GM13976 (cell line): Measurements from ENCODE around the gene C3orf38.
A peak's percentile ranks its signal among the peaks of the same experiment; 100 is the strongest.

Experiments used
- DNase-seq: peaks from one replicate; pipeline ENCODE4 v3.0.0; 2012; ENCODE audit warnings: low spot score
- in situ Hi-C: fragments of 300-500 bp; cut with MboI; formaldehyde crosslinking; loops from one replicate; pipeline ENCODE4 v1.12.0; 2022; ENCODE audit warnings: low sequenced_read_pairs, mixed read lengths, inconsistent platforms; ENCODE audit not compliant: unreplicated experiment
- TF ChIP-seq, protein P1 (sequence below): IDR thresholded peaks from 2 replicates; pipeline ENCODE4 v1.5.1; 2012; ENCODE audit warnings: borderline replicate concordance, mild to moderate bottlenecking; ENCODE audit not compliant: insufficient read depth; ENCODE audit errors: extremely low read depth, missing control alignments, control extremely low read depth

C3orf38 gene

DNA sequence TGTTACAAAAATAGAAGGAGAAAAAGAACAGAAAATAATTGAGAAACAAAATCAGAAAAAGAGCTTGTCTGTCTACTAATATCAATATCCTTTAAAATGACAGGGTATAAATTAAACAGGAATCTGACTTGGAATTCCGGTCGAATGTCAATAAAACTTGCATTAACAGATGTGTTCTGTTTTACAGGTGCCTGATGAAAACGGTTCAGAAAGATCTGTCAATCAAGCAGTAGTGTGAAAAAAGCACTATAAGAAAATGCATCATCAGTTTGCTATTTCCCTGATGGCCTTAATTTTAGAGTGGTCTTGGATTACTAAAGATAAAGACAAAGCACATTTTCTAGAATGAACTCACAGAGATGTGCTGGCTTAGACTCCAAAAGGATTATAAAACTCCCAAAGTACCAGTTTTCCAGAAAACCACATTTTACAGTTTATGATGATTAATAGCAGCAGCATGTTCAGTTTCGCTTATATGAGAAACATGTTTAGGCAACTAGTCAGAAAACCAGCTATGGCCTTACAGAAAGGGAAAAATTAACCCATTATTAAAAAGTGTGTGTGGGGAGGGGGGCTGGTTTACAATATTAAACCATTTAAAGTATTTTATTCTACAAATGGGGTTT lies 8.2 kb upstream of the C3orf38 start:
- TF ChIP-seq, protein P1, sequence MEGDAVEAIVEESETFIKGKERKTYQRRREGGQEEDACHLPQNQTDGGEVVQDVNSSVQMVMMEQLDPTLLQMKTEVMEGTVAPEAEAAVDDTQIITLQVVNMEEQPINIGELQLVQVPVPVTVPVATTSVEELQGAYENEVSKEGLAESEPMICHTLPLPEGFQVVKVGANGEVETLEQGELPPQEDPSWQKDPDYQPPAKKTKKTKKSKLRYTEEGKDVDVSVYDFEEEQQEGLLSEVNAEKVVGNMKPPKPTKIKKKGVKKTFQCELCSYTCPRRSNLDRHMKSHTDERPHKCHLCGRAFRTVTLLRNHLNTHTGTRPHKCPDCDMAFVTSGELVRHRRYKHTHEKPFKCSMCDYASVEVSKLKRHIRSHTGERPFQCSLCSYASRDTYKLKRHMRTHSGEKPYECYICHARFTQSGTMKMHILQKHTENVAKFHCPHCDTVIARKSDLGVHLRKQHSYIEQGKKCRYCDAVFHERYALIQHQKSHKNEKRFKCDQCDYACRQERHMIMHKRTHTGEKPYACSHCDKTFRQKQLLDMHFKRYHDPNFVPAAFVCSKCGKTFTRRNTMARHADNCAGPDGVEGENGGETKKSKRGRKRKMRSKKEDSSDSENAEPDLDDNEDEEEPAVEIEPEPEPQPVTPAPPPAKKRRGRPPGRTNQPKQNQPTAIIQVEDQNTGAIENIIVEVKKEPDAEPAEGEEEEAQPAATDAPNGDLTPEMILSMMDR = no peak
- no peak for DNase-seq
- in situ Hi-C loops = no loop called here

DNA sequence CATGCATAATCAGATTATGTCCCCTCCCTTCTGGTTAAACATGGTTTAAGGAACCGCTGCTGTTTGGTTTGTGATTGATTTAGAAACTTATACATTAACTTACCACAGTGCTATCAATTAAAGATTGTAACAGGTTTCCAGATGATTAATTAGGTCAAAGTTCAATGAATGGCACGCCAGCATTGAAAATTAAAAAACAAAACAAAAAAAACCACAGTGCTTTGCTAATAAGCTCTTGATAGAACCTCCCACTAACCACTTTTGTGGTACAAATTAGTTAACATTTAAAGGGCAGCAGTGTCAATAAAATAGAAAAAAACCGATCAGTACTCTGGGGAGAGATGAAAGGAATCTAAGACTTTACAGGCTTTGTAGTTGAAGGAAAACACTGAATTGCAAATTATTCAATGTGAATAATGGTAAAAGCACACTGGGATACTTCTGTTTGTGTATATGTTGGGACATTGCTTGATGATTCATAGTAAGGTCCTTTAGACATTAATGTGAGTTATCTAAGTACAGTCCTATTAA lies 7.6 kb upstream of the C3orf38 start:
- no peak for DNase-seq
- TF ChIP-seq, protein P1 = no peak
- in situ Hi-C loops = no loop called here

DNA sequence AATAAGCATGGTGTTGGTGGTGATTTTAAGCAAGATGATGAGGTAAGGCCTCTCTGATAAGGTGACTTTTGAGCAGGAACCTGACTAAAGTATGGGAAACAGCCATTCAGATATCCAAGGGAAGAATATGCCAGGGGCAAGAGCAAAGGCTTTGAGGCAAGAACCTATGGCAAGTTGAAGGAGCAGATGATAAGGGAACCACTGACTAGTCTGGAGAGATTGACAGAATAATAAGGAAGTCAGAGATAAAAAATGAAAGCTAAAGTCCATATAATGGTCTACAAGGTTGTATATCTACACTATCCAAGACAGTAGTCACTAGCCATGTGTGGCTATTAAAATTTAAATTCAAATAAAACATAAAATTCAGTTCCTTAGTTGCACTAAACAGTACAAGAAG lies 2.5 kb upstream of the C3orf38 start:
- DNase-seq = no peak
- TF ChIP-seq, protein P1 = no peak
- in situ Hi-C loops = no loop called here

DNA sequence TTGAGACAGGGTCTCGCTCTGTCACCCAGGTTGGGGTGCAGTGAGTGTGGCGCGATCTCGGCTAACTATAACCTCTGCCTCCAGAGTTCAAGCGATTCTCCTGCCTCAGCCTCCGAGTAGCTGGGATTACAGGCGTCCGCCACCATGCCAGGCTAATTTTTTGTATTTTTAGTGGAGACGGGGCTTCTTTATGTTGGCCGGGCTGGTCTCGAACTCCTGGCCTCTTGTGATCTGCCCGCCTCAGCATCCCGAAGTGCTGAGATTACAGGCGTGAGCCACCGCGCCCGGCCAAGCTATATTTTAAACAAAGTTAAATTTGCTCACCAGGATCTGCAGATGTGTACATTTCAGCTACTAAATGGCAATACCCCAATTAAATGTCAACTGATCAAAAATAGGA lies 1.1 kb upstream of the C3orf38 start:
- DNase-seq = no peak
- in situ Hi-C loops = no loop called here
- TF ChIP-seq, protein P1 = no peak

DNA sequence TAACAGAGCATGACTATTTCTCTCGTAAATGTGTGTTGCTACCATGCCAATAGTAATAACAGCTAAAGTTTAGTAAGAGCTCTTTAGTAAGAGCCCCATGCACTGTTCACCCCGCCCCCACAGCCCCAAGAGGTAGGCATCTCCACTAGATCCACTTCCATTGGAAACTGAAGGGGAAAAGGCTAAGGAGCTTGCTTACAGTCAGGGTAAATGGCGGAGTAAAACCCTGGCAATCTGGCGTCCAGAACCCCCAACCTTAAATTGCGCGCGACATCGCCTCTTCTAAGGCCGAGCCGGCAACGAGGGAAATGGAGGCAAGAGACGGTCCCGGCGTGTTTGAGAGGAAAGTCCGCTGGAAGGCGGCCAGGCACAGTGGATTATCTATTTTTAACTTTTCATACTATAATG lies 654 bp upstream of the C3orf38 start:
- in situ Hi-C loops = no loop called here
- DNase-seq = no peak
- TF ChIP-seq, protein P1 = no peak

DNA sequence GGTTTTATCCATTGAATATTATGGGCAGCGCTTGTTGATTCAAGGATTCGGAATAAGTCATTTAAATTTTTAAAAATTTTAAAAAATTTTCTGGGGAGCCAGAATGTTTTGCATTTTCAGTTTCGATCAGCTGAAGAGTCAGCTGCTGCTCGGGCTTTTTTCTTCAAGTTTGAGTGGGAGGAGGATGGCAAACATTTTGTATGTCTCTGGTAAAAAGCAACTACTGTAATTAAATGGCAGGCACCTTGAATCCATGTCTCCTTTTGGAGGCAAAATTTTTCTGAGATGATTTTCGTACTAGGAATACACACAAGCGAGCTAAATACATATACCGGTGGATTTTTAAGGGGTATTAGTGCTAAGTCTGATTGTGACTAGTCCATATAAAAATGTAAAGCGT lies 612 bp downstream of the C3orf38 start:
- TF ChIP-seq, protein P1 = no peak
- in situ Hi-C loops = no loop called here
- peak; percentile 64 for DNase-seq
